GM18868 (cell line): ENCODE data around the gene CLRN1.

ENCODE experiments used
- ATAC-seq: cut with Tn5 transposase; IDR thresholded peaks from one replicate; pipeline ENCODE4 v1.9.1; 2021; ENCODE audit warnings: mild to moderate bottlenecking, moderate library complexity; ENCODE audit not compliant: unreplicated experiment

CLRN1 gene

DNA sequence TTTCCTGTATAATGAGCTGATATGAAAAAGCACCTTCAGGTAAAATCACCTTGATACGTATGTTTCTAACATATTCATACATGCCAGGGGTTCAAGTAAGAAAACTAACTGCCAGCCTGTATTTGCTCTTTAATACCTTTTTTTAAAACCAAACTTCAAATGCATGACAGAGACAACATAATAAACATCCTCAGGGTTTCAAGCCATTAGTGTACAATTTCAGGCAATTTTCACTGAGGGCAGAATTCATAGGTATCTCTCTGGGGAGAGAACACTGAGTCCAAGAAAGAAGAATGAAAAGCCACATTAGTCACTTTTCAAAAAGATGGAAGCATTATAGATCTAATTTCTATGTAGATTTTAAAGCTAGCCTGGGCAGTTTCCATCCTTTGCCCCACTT is 94.2 kb downstream of the CLRN1 start:
- ATAC-seq = no peak

DNA sequence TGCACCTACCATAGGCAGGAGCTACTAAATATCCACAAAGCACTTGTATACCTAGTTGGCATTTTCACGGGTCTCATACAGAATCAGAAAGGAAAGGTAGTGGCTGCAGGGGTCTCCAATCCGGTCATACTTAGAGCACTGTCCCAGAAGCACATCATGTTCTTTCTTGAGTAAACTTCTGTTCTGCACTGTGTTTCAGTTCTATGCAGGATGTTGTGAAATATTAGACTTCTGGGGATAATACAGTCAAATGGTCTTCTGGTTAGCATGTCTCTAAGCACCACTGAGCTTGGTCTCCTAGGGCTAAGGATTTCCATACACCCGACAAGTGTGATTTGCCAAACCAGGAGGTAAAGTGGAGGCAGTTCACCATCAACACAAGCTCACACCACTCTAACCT is 95.2 kb downstream of the CLRN1 start:
- ATAC-seq = no peak

GRCh38 chr3:150876611-150877265 is 95.8 kb downstream of the CLRN1 start:
- no peak for ATAC-seq
